GM19193 (cell line): ENCODE data around the gene CFAP100.

Experiments
- POLR2A ChIP-seq: IDR thresholded peaks from 4 replicates; pipeline ENCODE4 v1.6.1; 2011; ENCODE audit not compliant: insufficient read depth, insufficient read length; ENCODE audit errors: extremely low read depth

CFAP100 gene

GRCh38 chr3:126416943-126417342, 22.2 kb downstream of the CFAP100 start:
- no peak for TF ChIP-seq POLR2A

DNA sequence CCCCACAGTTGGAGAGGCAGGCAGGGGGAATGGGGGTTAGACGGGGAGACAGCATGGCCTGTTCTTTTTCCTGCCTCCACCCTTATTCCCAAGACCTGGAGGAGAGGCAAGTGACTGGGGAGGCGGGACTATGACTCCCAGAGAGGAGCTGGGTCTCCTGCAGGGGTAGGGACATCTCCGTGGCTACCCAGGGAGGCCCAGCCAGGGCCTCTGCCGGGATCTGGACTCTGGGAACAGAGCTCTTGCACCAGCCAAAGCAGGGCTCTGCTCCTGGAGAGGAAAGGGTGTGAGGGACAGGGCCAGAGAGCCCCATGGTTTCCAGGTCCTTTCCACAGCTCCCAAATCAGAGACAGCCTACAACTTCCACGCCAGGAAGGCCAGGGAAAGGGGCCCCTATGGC, 22.8 kb downstream of the CFAP100 start:
- TF ChIP-seq POLR2A: no peak

DNA sequence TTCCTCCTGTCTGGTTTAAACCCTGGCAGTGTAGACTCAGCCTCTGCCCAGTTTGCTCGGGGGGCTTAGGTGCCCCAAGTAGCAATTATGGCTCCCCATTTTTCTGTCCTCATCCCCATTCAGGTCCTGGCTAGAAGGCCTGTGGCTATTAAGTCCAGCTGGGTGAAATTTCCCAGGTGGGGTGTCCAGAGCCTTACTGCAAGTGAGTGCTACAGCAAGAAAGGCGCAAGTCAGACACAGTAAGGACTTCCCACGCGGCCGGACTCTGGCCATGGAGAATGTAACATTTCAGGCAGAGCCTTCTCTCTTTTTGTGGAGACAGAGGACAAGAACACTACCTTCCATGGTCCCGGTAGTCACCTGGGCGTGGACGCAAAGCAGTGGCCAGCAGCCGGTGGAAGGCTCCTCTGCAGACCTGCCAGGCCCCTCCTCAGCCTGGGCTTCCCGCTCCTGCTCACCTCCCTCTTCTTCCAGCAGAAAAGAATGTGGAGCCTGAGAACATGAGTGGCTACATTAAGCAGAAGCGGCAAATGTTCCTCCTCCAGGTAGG, 23.3 kb downstream of the CFAP100 start:
- TF ChIP-seq POLR2A: no peak

- no peak for TF ChIP-seq POLR2A
Measured at GRCh38 chr3:126418661-126419131, 24.0 kb downstream of the CFAP100 start.

GRCh38 chr3:126419151-126419703, 24.5 kb downstream of the CFAP100 start:
- no peak for TF ChIP-seq POLR2A

DNA sequence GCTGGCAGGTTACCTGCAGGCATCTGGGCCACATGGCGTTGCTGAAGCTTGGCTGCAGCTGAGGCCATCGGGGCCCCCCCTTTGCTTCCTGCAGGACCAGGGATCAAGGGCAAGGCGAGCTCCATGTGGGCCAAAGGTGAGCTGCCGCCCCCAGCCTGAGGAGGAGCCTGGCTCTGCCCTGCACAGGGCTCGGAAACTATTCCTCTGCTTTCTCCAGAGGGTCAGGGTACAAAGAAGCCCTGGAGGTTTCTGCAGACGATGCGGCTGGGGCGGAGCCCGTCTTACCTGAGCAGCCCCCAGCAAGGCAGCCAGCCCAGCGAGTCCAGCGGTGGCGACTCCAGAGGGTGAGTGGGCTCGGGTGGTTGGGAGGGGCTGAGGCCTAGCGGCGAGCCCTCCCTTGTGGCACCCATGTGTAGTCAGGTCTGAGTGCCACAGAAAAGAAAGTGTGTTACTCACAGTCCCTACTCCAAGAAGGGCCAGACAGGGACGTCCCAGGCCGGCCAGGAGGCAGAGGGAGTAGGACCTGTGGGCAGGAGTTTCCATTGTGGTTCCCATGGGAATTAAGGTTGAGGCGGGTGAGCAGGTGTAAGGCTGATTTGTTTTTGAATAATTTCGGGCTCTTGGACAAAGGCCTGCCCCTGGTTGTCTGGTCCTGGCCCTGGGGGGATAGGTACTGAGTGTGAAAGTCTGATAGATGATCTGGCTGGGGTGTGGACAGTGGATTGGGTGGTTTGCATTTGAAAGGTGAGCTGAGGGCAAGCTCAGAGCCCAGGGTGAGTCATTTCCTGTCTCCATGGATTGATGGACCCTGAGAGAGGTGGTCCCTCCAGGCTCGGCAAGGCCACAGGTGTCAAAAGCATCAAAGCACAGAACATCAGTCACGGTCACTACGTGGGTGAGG, 25.4 kb downstream of the CFAP100 start:
- no peak for TF ChIP-seq POLR2A

DNA sequence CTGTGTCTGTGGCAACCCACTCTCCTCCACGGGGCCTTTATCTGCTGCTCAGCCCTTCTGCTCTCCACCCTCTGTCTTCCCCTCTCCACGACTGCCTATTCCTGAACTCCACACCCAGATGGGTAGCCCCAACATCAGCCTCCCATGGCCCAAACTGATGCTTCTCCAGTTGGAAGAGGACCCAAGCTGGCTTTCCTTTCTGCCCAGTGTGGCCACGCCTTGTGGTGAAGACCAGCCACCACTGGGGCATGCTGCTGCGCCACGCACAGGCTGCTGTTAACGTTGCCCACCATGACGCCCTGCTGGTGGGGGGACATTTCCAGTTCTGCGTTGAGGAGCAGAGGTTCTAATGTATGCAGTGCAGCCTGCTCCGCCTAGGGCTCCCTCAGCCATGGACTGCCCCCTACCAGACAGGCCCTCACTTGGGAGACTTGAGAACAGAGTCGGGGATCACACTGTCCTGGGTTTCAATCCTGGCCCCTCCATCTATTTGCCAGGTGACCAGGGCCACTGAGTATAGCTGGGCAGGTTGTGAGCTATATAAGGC, 26.9 kb downstream of the CFAP100 start:
- TF ChIP-seq POLR2A: no peak

DNA sequence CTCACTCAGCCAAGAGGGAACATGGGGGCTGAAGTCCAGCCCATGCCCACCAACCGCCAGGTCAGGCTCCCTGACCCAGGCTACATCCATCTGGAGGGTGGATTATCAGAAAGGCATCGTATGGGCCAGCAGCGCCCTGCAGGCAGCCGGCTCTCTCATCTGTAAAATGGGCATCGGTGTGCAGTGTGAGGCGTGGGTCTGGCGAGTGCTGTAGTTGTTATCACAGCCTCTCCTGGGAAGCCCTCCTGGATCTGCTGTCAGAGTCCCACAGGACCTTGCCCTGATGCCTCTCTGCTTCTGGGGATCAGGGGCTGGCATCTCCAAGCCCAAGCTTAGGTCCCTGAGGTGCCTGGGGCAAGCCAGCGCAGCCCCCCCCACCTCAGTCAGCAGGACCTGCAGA, 27.4 kb downstream of the CFAP100 start:
- no peak for TF ChIP-seq POLR2A

DNA sequence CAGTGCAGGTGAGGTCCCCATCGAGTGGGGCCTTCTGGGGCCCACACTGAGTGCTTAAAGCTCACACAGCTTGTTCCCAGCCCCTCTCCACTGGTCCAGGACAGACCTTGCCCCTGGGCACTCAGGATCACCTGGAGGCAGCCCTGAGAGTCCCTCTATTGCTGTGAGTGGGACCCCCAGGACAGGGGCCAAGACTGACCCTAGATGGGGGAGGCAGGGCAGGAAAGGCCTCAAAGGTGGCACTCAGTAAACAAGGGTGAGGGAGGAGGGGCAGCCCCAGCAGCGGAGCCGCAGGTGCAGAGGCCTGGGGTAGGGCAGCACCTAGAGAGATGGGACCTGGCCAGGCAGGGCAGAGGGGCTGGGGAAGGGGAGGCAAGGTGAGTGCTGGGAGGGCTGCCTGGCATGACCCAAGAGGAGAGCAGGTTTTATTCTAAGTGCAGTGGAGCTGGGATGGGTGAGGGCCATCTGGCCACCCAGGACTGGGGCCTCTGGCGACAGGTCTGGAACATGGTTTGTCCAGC, 27.9 kb downstream of the CFAP100 start:
- TF ChIP-seq POLR2A: no peak

DNA sequence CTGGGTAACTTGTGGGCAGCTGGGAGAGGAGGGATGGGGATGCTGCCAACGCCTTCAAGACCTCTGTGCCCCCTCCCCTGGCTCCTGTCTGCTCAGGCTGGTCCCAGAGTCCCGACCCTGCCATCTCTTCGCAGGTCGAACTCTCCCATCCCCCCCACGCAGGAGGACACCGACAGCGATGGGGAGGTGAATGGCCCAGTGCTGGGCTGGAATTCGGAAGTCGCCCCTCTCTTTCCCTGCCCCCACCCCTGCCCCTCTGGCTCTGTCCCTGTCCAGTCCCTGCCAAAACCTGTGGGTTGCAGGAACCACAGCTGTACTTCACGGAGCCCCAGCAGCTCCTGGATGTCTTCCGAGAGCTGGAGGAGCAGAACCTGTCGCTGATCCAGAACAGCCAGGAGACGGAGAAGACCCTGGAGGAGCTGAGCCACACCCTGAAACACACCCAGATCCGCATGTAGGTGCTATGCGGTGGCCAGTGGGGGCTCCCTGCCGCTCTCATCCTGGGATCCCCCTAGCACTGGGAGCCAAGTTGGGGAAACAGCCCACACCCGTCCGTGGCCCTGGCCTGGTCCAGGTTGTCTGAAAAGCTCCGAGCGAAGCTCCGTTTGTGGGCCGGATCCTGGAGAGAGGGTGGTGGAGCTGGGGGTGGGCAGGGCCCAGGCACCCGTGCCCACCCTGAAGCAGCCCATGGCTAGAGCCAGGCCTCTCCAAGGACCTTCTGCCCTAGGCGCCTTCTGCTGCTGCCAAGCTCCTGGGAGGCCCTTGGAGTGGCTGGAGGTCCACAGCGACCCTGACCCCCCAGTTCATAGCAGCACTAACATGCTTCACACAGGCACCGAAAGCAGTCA, 28.7 kb downstream of the CFAP100 start:
- TF ChIP-seq POLR2A: no peak

GRCh38 chr3:126424039-126424717, 29.5 kb downstream of the CFAP100 start:
- TF ChIP-seq POLR2A: no peak

DNA sequence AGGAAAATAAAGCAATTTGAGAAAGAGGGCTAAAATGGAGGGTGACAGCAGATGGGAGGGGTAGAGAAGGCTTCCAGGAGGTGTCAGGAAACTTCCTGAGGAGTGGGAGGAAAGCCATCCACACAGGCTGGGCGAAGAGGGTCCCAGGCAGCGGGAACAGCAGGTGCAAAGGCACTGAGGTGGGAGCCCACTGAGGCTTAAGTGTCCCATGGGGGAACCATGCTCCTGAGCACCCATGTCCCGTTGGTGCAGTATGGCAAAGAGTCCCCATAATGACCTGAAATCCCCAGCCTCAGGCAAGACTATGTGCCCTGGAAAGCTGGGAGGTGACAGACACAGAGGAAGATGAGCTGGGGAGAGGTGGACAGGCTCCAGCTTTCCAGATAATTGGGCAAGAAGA, 30.0 kb downstream of the CFAP100 start:
- no peak for TF ChIP-seq POLR2A

DNA sequence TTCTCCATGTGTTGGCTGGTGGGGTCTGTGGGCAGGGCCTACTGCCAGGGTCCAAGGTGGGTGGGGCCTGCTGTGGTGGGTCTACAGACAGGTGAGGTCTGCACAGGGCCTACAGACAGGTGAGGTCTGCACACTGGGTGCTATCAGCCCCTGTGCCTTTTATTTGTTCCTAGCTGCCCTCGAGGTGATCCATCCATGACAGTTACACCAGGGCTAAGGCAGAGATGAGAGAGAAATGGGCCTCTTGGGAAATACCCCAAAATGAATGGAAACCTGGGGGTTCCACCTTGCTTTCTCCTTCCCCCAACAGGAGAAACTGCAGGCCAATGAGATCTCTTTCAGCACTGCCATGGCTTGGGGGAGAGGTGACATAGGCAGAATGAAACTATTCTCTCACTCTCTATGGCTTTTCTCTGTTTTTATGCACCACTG, 36.4 kb downstream of the CFAP100 start:
- TF ChIP-seq POLR2A: no peak
